GM12878 (cell line): ENCODE measurements around the gene EIF3M. TPM values are rescaled to one million over a fixed set of nuclear protein-coding genes. Genes with fewer than 3 reads are reported as not detected.

Experiments used
- ATAC-seq: fragments of 200-7000 bp; cut with Tn5 transposase; 3 replicates; pipeline ENCODE4 v1.9.1; 2020; ENCODE audit warnings: mild to moderate bottlenecking, moderate library complexity
- BruUV-seq: library from RNA; stranded (reverse); fragments of 400-500 nt; replicated peaks from 2 replicates; lab custom pipeline; 2021; lab: Mats Ljungman, UMichigan
- CTCF ChIA-PET: fragments of 300-600 bp; sonication (Branson Sonifier 250); formaldehyde crosslinking; extraction: SDS; loops from one replicate; lab custom pipeline; 2021; ENCODE audit warnings: inconsistent platforms; lab: Yijun Ruan, JAX
- POLR2A ChIA-PET: fragments of 350-600 bp; formaldehyde crosslinking; extraction: SDS; loops from one replicate; lab custom pipeline; 2021; ENCODE audit warnings: inconsistent platforms; lab: Charles Lee
- RAD21 ChIA-PET: fragments of 300-600 bp; sonication (Branson Sonifier 250); formaldehyde crosslinking; loops from one replicate; lab custom pipeline; 2023; ENCODE audit warnings: antibody characterized with exemption; ENCODE audit not compliant: unreplicated experiment; lab: Charles Lee
- SMC1A ChIA-PET: fragments of 300-600 bp; sonication (Branson Sonifier 250); formaldehyde crosslinking; loops from one replicate; lab custom pipeline; 2023; ENCODE audit not compliant: unreplicated experiment, uncharacterized antibody; lab: Charles Lee
- DNase-seq: peaks from one replicate; pipeline ENCODE4 v3.0.0-alpha.2; 2011; ENCODE audit warnings: low read depth, low spot score
- FAIRE-seq: peaks from 3 replicates; lab custom pipeline; 2011; peaks lifted over from hg19 to GRCh38; lab: Jason Lieb, UNC
- H2AFZ ChIP-seq: 2 replicates; pipeline ENCODE4 v1.6.0; 2011; ENCODE audit warnings: low read depth, low read length, control low read depth; ENCODE audit not compliant: control insufficient read depth
- H3K27ac ChIP-seq: 2 replicates; pipeline ENCODE4 v1.5.1; 2011; ENCODE audit warnings: control low read depth; ENCODE audit not compliant: control insufficient read depth, insufficient read depth
- H3K27me3 ChIP-seq, 2 experiments: replicated peaks in 1 of 2; 2 replicates each; pipeline versions ENCODE4 v1.6.0 to v1.6.1; 2011; ENCODE audit warnings: low read length in 1 of 2; ENCODE audit not compliant: control insufficient read depth in 2 of 2, insufficient read depth in 2 of 2
- H3K36me3 ChIP-seq, 2 experiments: 2 replicates each; pipeline ENCODE4 v1.5.1; 2011; ENCODE audit warnings: low read length in 1 of 2; ENCODE audit not compliant: control insufficient read depth in 2 of 2, insufficient read depth in 2 of 2
- H3K4me1 ChIP-seq: 2 replicates; pipeline ENCODE4 v1.6.1; 2011; ENCODE audit warnings: mild to moderate bottlenecking, low read length, moderate library complexity, mixed read lengths; ENCODE audit not compliant: control insufficient read depth, insufficient read depth
- H3K4me2 ChIP-seq: 2 replicates; pipeline ENCODE4 v1.6.0; 2011; ENCODE audit warnings: control low read depth; ENCODE audit not compliant: control insufficient read depth, insufficient read depth
- H3K4me3 ChIP-seq: fragments of 200-600 bp; sonication (generic); 2 replicates; pipeline ENCODE4 v1.5.1; 2016
- H3K79me2 ChIP-seq: 2 replicates; pipeline ENCODE4 v1.6.0; 2011; ENCODE audit warnings: low read length; ENCODE audit not compliant: control insufficient read depth, insufficient read depth
- H3K9ac ChIP-seq: 2 replicates; pipeline ENCODE4 v1.8.0; 2011; ENCODE audit warnings: low read length, control low read depth, mixed read lengths; ENCODE audit not compliant: control insufficient read depth, insufficient read depth
- H3K9me3 ChIP-seq: replicated peaks from 3 replicates; pipeline ENCODE4 v1.5.1; 2011; ENCODE audit warnings: mild to moderate bottlenecking, low read length; ENCODE audit not compliant: control insufficient read depth, insufficient read depth
- H4K20me1 ChIP-seq: 2 replicates; pipeline ENCODE4 v1.6.0; 2011; ENCODE audit not compliant: control insufficient read depth, insufficient read depth
- DPF2 ChIP-seq: fragments of 450-650 bp; IDR thresholded peaks from 2 replicates; pipeline ENCODE4 v1.6.1; 2017; ENCODE audit warnings: mild to moderate bottlenecking
- EGR1 ChIP-seq, 2 experiments: IDR thresholded peaks; 1 replicate in 1 of 2; 2 replicates in 1 of 2; pipeline ENCODE4 v1.6.1; 2011 to 2012; ENCODE audit warnings: low read depth in 2 of 2, low read length in 2 of 2, borderline replicate concordance in 1 of 2, mild to moderate bottlenecking in 1 of 2, moderate library complexity in 1 of 2
- MTA2 ChIP-seq: fragments of 450-650 bp; IDR thresholded peaks from 2 replicates; pipeline ENCODE4 v1.6.1; 2016; ENCODE audit warnings: low read depth, mild to moderate bottlenecking, moderate library complexity
- PAX8 ChIP-seq: fragments of 450-650 bp; IDR thresholded peaks from 2 replicates; pipeline ENCODE4 v1.6.1; 2017; ENCODE audit warnings: mild to moderate bottlenecking, moderate library complexity
- RAD51 ChIP-seq: fragments of 450-650 bp; IDR thresholded peaks from 2 replicates; pipeline ENCODE4 v1.6.1; 2016; ENCODE audit warnings: moderate library complexity, mild to moderate bottlenecking, inconsistent platforms
- SUZ12 ChIP-seq: fragments of 200-600 bp; sonication (generic); IDR thresholded peaks from one replicate; pipeline ENCODE4 v1.6.1; 2018; ENCODE audit warnings: antibody characterized with exemption, mild to moderate bottlenecking; ENCODE audit not compliant: unreplicated experiment
- TARDBP ChIP-seq: IDR thresholded peaks from 2 replicates; pipeline ENCODE4 v1.6.1; 2016; ENCODE audit warnings: borderline replicate concordance
- ZNF274 ChIP-seq: IDR thresholded peaks from one replicate; pipeline ENCODE4 v1.8.0; 2011; ENCODE audit not compliant: insufficient read length, insufficient read depth
- WGBS: methylation state at CpG from one replicate; pipeline ENCODE4 v1.1.6; 2016; ENCODE audit warnings: low lambda C conversion rate; ENCODE audit not compliant: insufficient replicate concordance, insufficient coverage; ENCODE audit errors: missing lambda C conversion rate; 5-methylcytosine and 5-hydroxymethylcytosine counted together
- in situ Hi-C: fragments of 300-500 bp; cut with MboI; formaldehyde crosslinking; loops from 9 replicates; pipeline ENCODE4 v1.14.3; 2018; ENCODE audit warnings: mixed read lengths
- intact Hi-C: fragments of 100-400 bp; cut with micrococcal nuclease; formaldehyde crosslinking; loops from one replicate; pipeline ENCODE4 v1.14.2; 2022; ENCODE audit not compliant: unreplicated experiment
- polyA plus RNA-seq, 11 experiments: library from polyadenylated mRNA; depleted of rRNA in 4 of 11; unstranded in 6 of 11; stranded (reverse) in 5 of 11; fragments of >200 nt; fragmentation: Nextera tagmentation in 4 of 11; fragmentation: Illumina TruSeq in 1 of 11; extraction: Ambion mirVana in 4 of 11; extraction: Trizol in 1 of 11; gene quantifications; 1 replicate in 1 of 11; 2 replicates in 10 of 11; pipeline versions ENCODE4 v1.2.1 to v1.2.3, GENCODE V29; 2011 to 2016; ENCODE audit warnings: inconsistent platforms in 2 of 11, missing spikeins in 2 of 11, low read depth in 1 of 11
- total RNA-seq, 4 experiments: library from RNA; depleted of rRNA in 3 of 4; stranded (reverse); fragments of >200 nt in 3 of 4; fragmentation: Illumina TruSeq in 1 of 4; extraction: Trizol in 1 of 4; gene quantifications; 2 replicates each; pipeline versions ENCODE4 v1.2.1 to v1.2.3, GENCODE V29; 2013 to 2021
- TF ChIP-seq, protein P1 (sequence below): IDR thresholded peaks from 2 replicates; pipeline ENCODE4 v1.6.1; 2012; ENCODE audit warnings: low read depth, low read length, improper control_type of control experiment

EIF3M gene
- total and polyA plus RNA-seq, 10 of the 15 experiments (the other 5 are each of a cell fraction or from before 2014, with no cell fraction given): 392 to 1,205 (median 593) TPM

DNA sequence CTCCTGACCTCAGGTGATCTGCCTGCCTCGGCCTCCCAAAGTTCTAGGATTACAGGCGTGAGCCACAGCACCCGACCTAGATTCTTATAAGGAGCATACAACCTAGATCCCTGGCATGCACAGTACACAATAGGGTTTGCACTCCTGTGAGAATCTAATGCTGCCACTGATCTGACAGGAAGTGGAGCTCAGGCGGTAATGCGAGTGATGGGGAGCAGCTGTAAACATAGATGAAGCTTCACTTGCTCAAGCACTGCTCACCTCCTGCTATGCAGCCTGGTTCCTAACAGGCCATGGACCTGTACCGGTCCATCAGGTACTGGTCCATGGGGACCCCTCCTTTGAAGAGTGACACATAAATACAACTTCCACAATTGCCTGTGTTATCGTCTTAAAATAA lies 44.8 kb upstream of the EIF3M start:
- RAD21 ChIA-PET: no interaction called here
- TF ChIP-seq PAX8: no peak
- TF ChIP-seq, protein P1, sequence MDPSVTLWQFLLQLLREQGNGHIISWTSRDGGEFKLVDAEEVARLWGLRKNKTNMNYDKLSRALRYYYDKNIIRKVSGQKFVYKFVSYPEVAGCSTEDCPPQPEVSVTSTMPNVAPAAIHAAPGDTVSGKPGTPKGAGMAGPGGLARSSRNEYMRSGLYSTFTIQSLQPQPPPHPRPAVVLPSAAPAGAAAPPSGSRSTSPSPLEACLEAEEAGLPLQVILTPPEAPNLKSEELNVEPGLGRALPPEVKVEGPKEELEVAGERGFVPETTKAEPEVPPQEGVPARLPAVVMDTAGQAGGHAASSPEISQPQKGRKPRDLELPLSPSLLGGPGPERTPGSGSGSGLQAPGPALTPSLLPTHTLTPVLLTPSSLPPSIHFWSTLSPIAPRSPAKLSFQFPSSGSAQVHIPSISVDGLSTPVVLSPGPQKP: no peak
- TF ChIP-seq EGR1 (IDR thresholded peaks at IDR 0.05; ENCODE audit: borderline replicate concordance in 1 of 2, low read depth in 2 of 2, low read length in 2 of 2): no peak
- no peak for TF ChIP-seq MTA2
- no peak for TF ChIP-seq TARDBP
- no peak for TF ChIP-seq ZNF274
- TF ChIP-seq DPF2: no peak
- no peak for TF ChIP-seq SUZ12
- no peak for TF ChIP-seq RAD51
- TF ChIP-seq, all 136 proteins: peak for 0
- in situ Hi-C loops (no loop called here), intact Hi-C loops (no loop called here)
- BruUV-seq: no TSS peak
- Histone ChIP-seq H4K20me1 (no peaks in the 10 kb centered on the region), H2AFZ (no peak overlapping the region), H3K79me2 (no peaks in the 10 kb centered on the region), H3K4me3 (no peak overlapping the region), H3K9me3 (no peaks in the 10 kb centered on the region), H3K4me2 (no peak overlapping the region), H3K27ac (no peak overlapping the region), H3K27me3 (no peaks in the 10 kb centered on the region), H3K36me3 (no peaks in the 10 kb centered on the region), H3K4me1 (no peaks in the 10 kb centered on the region), H3K9ac (no peak overlapping the region)
- 63% methylated on average over 7 of the region's 7 CpGs for WGBS
- FAIRE-seq: no peak
- ChIA-PET SMC1A (interaction anchor here (0.9 kb wide), 1 partner anchor 9 kb away, joined by 3 read pairs; no protein-coding TSS in a partner anchor), CTCF (no interaction called here), POLR2A (no interaction called here)
- ATAC-seq: no peak
- DNase-seq: no peak
